ENCODE results near the gene CPEB3.
"Not testable (repeated sequence)": the region's sequence is repeated elsewhere in the genome, so short reads cannot be mapped to it uniquely, and the experiment has no call there.

CPEB3 gene

DNA sequence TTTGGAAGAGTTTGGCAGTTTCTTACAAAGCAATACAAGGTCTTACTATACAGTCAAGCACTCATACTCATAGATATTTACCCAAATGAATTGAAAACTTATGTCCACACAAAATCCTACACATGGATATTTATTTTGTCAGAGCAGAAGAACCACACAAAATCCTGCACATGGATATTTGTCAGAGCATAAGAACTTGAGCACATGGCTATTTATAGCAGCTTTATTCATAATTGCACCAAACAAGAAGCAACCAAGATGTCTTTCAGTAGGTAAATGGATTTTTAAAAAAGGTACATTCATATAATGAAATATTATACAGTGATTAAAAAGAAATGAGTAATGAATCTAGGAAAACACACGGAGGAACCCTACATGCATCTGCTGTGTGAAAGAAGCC is 251.9 kb downstream of the CPEB3 start:
- DNase-seq (ENCODE audit: low read depth in 2 of 2) = no peak

GRCh38 chr10:92033070-92033469 is 257.8 kb downstream of the CPEB3 start:
- not testable (repeated sequence) for DNase-seq (ENCODE audit: low read depth in 2 of 2)

- DNase-seq (ENCODE audit: low read depth in 2 of 2) = no peak
Measured at GRCh38 chr10:92031580-92031979, 259.3 kb downstream of the CPEB3 start.

- no peak for DNase-seq (ENCODE audit: low read depth in 2 of 2)
Measured at GRCh38 chr10:92027141-92027540, 263.7 kb downstream of the CPEB3 start.

GRCh38 chr10:92025340-92025739 is 265.5 kb downstream of the CPEB3 start:
- DNase-seq (ENCODE audit: low read depth in 2 of 2) = not testable (repeated sequence)

GRCh38 chr10:92024700-92025099 is 266.2 kb downstream of the CPEB3 start:
- no peak for DNase-seq (ENCODE audit: low read depth in 2 of 2)

GRCh38 chr10:92014620-92015019 is 276.3 kb downstream of the CPEB3 start:
- DNase-seq (ENCODE audit: low read depth in 2 of 2) = no peak

DNA sequence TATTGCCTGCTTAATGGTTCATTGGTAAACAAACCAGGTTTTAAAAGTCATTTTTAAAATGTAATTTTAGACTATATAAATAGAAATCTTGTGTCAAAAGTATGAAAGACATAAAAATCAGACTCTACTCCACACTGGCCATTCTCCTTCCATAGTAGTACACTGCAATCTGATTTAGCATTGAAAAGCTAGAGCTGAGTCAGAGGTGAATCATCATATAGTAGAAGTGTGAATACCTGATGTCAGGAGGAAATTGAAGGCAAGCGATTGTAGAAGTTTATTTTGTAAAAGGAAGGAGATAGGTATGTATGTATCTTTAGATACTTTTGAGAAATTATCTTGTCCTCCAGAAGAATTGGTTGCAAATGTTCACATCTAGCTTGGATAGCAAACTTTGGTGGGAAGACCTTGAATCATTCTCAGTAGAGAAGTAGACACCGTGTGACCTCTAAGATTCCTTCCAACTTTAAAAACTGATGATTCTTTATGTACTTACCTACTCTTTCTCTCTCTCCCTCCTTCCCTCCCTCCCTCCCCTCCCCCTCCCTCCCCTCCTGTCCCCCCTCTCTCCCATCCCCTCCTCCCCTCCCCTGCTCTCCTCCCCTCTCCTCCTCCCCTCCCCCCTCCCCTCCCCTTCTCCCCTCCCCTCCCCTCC is 279.2 kb downstream of the CPEB3 start:
- no peak for DNase-seq (ENCODE audit: low read depth in 2 of 2)

GRCh38 chr10:92010047-92010735 is 280.7 kb downstream of the CPEB3 start:
- no peak for DNase-seq (ENCODE audit: low read depth in 2 of 2)

DNA sequence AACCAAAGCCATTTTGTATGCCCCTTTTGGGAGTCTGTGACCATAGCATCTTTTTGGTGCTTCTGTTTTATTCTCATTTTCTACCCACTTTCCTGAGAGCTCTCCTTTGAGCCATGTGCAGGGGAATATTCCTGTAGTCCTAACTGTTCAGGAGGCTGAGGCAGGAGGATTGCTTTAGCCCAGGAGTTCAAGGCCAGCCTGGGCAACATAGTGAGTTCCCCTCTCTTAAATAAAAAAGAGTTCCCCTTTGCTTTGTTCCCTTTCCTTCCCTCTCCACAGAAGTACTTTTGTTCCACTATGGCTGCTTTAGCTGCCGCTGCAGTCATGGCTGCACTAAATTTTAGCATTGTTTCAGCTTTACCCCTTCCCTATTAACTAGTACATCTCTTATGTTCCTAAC is 281.4 kb downstream of the CPEB3 start:
- DNase-seq (ENCODE audit: low read depth in 2 of 2) = no peak

- no peak for DNase-seq (ENCODE audit: low read depth in 2 of 2)
Measured at GRCh38 chr10:92005978-92006377, 284.9 kb downstream of the CPEB3 start.

DNA sequence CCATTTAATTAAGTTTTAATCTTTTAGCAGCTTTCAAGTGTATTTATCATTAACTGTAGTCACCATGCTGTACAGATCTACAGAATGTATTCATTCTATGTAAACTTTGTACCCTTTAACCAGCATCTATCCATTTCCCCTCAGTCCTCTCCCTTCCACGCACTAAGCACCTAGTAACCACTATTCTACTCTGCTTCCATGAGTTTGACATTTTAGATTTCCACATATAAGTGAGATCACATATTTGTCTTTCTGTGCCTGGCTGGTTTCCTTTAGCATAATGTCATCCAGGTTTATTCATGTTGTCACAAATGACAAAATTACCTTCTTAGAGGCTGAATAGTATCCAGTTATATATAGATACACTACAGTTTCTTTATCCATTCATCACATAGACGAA is 287.6 kb downstream of the CPEB3 start:
- DNase-seq (ENCODE audit: low read depth in 2 of 2) = no peak

DNA sequence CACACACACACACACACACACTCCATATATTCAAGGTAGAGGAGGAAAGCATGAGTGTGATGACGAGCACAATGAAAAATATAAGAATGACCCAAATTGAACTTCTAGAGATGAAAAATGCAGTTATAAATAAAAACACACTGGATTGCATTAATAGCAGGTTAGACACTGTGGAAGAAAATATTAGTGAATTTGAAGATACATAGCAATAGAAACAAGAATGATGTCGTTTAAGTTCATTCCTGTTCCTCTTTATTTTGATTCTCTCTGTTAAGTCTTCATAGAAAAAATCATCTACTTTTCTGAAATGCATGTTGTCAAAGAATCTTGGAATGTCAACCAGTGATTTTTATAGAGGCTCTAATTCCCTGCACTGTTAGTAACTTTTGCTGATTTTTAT is 288.9 kb downstream of the CPEB3 start:
- DNase-seq (ENCODE audit: low read depth in 2 of 2) = no peak

DNA sequence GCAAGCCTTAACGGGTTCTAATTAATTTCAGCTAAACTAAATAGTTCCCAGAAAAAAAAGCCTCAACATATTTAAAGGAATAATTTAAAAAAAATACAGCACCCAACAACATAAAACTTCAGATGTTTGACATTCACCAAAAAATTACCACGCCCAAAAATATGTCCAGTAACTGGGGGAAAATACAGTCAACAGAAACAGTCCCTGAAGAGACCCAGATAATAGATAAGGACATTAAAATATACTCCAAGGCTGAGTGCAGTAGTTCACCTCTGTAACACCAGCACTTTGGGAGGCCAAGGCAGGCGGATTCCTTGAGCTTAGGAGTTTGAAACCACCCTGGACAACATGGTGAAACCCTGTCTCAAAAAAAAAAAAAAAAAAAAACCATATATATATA is 289.3 kb downstream of the CPEB3 start:
- no peak for DNase-seq (ENCODE audit: low read depth in 2 of 2)
